ENCODE measurements around the gene FAT1. TPM values are rescaled to one million over a fixed set of nuclear protein-coding genes. Genes with fewer than 3 reads are reported as not detected.

The FAT1 gene
- total RNA-seq, 4 donors from 2014 or later, result 321 to 477 (median 380) TPM

- in situ Hi-C loops (cut with MboI; ENCODE audit: low pct_ligation_motif_present in 1 of 4, low pct_unique_long_range_greater_than_20kb in 1 of 4, low sequenced_read_pairs in 3 of 4) (no loop called here), intact Hi-C loops (cut with DNase I; ENCODE audit: low total_unique reads) (no loop called here)
- no peak overlapping the region for H3K27ac ChIP-seq
- H3K36me3 ChIP-seq, result no peaks in the 10 kb centered on the region
- TF ChIP-seq POLR2A (IDR thresholded peaks at IDR 0.05), result no peak
- TF ChIP-seq CTCF (IDR thresholded peaks at IDR 0.05), result no peak
- TF ChIP-seq EP300 (IDR thresholded peaks at IDR 0.05; ENCODE audit: low read depth), result no peak
- no peak for TF ChIP-seq POLR2AphosphoS5 (IDR thresholded peaks at IDR 0.05)
- no peaks in the 10 kb centered on the region for H3K27me3 ChIP-seq
- no peak for DNase-seq
- no peak overlapping the region for H3K4me3 ChIP-seq
- peaks cover 0 to 15% (median 6%) of the 10 kb centered on the region in 4 donors for H3K4me1 ChIP-seq
- WGBS, 2 donors (ENCODE audit: low coverage in 1 of 2), result 77 to 89% methylated on average over 3 to 4 of the region's 4 CpGs
- H3K9me3 ChIP-seq, result no peaks in the 10 kb centered on the region
These were observed 44.1 kb upstream of the FAT1 start for GRCh38 chr4:186767794-186768193.

- DNase-seq, result peak; percentile 76
These were observed 42.3 kb upstream of the FAT1 start for GRCh38 chr4:186765673-186766546.

GRCh38 chr4:186765138-186765537 is 41.5 kb upstream of the FAT1 start:
- peak; percentile 82 for DNase-seq
- TF ChIP-seq POLR2AphosphoS5 (IDR thresholded peaks at IDR 0.05) (peak in 2 of 3 donors; percentile 7 to 29), POLR2A (IDR thresholded peaks at IDR 0.05) (peak; percentile 34), EP300 (IDR thresholded peaks at IDR 0.05; ENCODE audit: low read depth) (no peak), CTCF (IDR thresholded peaks at IDR 0.05) (peak in 2 of 5 experiments; percentile 39 to 59)
- Histone ChIP-seq H3K27me3 (no peaks in the 10 kb centered on the region), H3K36me3 (no peaks in the 10 kb centered on the region), H3K27ac (peak overlapping the region; percentile 71 to 82 (median 76)), H3K4me1 (peaks cover 0 to 15% (median 6%) of the 10 kb centered on the region in 4 donors), H3K4me3 (no peak overlapping the region), H3K9me3 (no peaks in the 10 kb centered on the region)
- in situ Hi-C loops (cut with MboI; ENCODE audit: low pct_ligation_motif_present in 1 of 4, low pct_unique_long_range_greater_than_20kb in 1 of 4, low sequenced_read_pairs in 3 of 4) (no loop called here), intact Hi-C loops (cut with DNase I; ENCODE audit: low total_unique reads) (no loop called here)
- 40 to 43% methylated on average over 3 to 9 of the region's 9 CpGs for WGBS, 2 donors (ENCODE audit: low coverage in 1 of 2)

More at GRCh38 chr4:186765673-186766546, 42.3 kb upstream of the FAT1 start:
- peak overlapping the region; percentile 71 to 82 (median 76) for H3K27ac ChIP-seq
- H3K9me3 ChIP-seq, result no peaks in the 10 kb centered on the region
- intact Hi-C loops (cut with DNase I; ENCODE audit: low total_unique reads) (no loop called here), in situ Hi-C loops (cut with MboI; ENCODE audit: low pct_ligation_motif_present in 1 of 4, low pct_unique_long_range_greater_than_20kb in 1 of 4, low sequenced_read_pairs in 3 of 4) (no loop called here)
- H3K4me3 ChIP-seq, result no peak overlapping the region
- no peaks in the 10 kb centered on the region for H3K27me3 ChIP-seq
- no peaks in the 10 kb centered on the region for H3K36me3 ChIP-seq
- TF ChIP-seq EP300 (IDR thresholded peaks at IDR 0.05; ENCODE audit: low read depth) (peak; percentile 25), POLR2AphosphoS5 (IDR thresholded peaks at IDR 0.05) (peak in 2 of 3 donors; percentile 53 to 70), CTCF (IDR thresholded peaks at IDR 0.05) (no peak), POLR2A (IDR thresholded peaks at IDR 0.05) (peak; percentile 47)
- 64 to 70% methylated on average over 4 to 18 of the region's 18 CpGs for WGBS, 2 donors (ENCODE audit: low coverage in 1 of 2)
- H3K4me1 ChIP-seq, result peaks cover 0 to 15% (median 6%) of the 10 kb centered on the region in 4 donors

GRCh38 chr4:186764457-186764856 is 40.8 kb upstream of the FAT1 start:
- Histone ChIP-seq H3K27ac (peak overlapping the region; percentile 71 to 82 (median 76)), H3K9me3 (no peaks in the 10 kb centered on the region), H3K36me3 (no peaks in the 10 kb centered on the region), H3K4me1 (peaks cover 0 to 15% (median 6%) of the 10 kb centered on the region in 4 donors), H3K4me3 (no peak overlapping the region), H3K27me3 (no peaks in the 10 kb centered on the region)
- no peak for TF ChIP-seq CTCF (IDR thresholded peaks at IDR 0.05)
- no peak for TF ChIP-seq EP300 (IDR thresholded peaks at IDR 0.05; ENCODE audit: low read depth)
- TF ChIP-seq POLR2AphosphoS5 (IDR thresholded peaks at IDR 0.05), result no peak
- TF ChIP-seq POLR2A (IDR thresholded peaks at IDR 0.05), result no peak
- intact Hi-C loops (cut with DNase I; ENCODE audit: low total_unique reads), result no loop called here
- no peak for DNase-seq
- 93 to 96% methylated on average over 4 of the region's 4 CpGs for WGBS, 2 donors (ENCODE audit: low coverage in 1 of 2)
- in situ Hi-C loops (cut with MboI; ENCODE audit: low pct_ligation_motif_present in 1 of 4, low pct_unique_long_range_greater_than_20kb in 1 of 4, low sequenced_read_pairs in 3 of 4), result no loop called here
